Stimulated activated memory B cell treated with anti-CD40 and anti-IgM and Interleukin-4, amounts not matched to agents 10 μg/mL and 1 μg/mL and 100 μg/mL, for 72 hours (primary cell): ENCODE data around the gene EIF5B.
A peak's percentile ranks its signal among the peaks of the same experiment; 100 is the strongest.
"Not testable (repeated sequence)": the region's sequence is repeated elsewhere in the genome, so short reads cannot be mapped to it uniquely, and the experiment has no call there.

Experiments
- ATAC-seq: fragments of 150-1000 bp; cut with Tn5 transposase; 2 replicates; pipeline ENCODE4 v1.10.0; 2021
- H3K27ac Mint-ChIP-seq: one replicate; pipeline ENCODE4 v1.8.0; 2022; ENCODE audit warnings: mild to moderate bottlenecking, mixed read lengths
- H3K27me3 Mint-ChIP-seq: one replicate; pipeline ENCODE4 v1.8.0; 2022; ENCODE audit warnings: mixed read lengths
- H3K36me3 Mint-ChIP-seq: one replicate; pipeline ENCODE4 v1.8.0; 2022; ENCODE audit warnings: mixed read lengths
- H3K4me1 Mint-ChIP-seq: one replicate; pipeline ENCODE4 v1.8.0; 2022; ENCODE audit warnings: mixed read lengths
- H3K4me3 Mint-ChIP-seq: one replicate; pipeline ENCODE4 v1.8.0; 2022; ENCODE audit warnings: mild to moderate bottlenecking, moderate library complexity, mixed read lengths
- H3K9me3 Mint-ChIP-seq: one replicate; pipeline ENCODE4 v1.8.0; 2022; ENCODE audit warnings: mixed read lengths

The EIF5B gene, protein sequence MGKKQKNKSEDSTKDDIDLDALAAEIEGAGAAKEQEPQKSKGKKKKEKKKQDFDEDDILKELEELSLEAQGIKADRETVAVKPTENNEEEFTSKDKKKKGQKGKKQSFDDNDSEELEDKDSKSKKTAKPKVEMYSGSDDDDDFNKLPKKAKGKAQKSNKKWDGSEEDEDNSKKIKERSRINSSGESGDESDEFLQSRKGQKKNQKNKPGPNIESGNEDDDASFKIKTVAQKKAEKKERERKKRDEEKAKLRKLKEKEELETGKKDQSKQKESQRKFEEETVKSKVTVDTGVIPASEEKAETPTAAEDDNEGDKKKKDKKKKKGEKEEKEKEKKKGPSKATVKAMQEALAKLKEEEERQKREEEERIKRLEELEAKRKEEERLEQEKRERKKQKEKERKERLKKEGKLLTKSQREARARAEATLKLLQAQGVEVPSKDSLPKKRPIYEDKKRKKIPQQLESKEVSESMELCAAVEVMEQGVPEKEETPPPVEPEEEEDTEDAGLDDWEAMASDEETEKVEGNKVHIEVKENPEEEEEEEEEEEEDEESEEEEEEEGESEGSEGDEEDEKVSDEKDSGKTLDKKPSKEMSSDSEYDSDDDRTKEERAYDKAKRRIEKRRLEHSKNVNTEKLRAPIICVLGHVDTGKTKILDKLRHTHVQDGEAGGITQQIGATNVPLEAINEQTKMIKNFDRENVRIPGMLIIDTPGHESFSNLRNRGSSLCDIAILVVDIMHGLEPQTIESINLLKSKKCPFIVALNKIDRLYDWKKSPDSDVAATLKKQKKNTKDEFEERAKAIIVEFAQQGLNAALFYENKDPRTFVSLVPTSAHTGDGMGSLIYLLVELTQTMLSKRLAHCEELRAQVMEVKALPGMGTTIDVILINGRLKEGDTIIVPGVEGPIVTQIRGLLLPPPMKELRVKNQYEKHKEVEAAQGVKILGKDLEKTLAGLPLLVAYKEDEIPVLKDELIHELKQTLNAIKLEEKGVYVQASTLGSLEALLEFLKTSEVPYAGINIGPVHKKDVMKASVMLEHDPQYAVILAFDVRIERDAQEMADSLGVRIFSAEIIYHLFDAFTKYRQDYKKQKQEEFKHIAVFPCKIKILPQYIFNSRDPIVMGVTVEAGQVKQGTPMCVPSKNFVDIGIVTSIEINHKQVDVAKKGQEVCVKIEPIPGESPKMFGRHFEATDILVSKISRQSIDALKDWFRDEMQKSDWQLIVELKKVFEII

GRCh38 chr2:99337113-99338028, at the start of gene EIF5B:
TSS of gene EIF5B (plus strand) at chr2:99337389. CDS start at chr2:99337555, 166 bp downstream.
- no peak within 1 kb of the TSS for H3K27ac Mint-ChIP-seq
- no peak within 1 kb of the TSS for H3K4me3 Mint-ChIP-seq
- H3K36me3 Mint-ChIP-seq, result peaks cover 6% of the 10 kb centered on the region
- no peaks in the 10 kb centered on the region for H3K9me3 Mint-ChIP-seq
- peak; percentile 90 for ATAC-seq
- no peaks in the 10 kb centered on the region for H3K27me3 Mint-ChIP-seq
- peaks cover 28% of the 10 kb centered on the region for H3K4me1 Mint-ChIP-seq

GRCh38 chr2:99297994-99298393, 39.2 kb upstream of the EIF5B start:
- H3K36me3 Mint-ChIP-seq, result peaks cover 37% of the 10 kb centered on the region
- H3K4me1 Mint-ChIP-seq, result no peaks in the 10 kb centered on the region
- H3K9me3 Mint-ChIP-seq, result peaks cover 3% of the 10 kb centered on the region
- ATAC-seq, result no peak
- no peak overlapping the region for H3K4me3 Mint-ChIP-seq
- no peak overlapping the region for H3K27ac Mint-ChIP-seq
- no peaks in the 10 kb centered on the region for H3K27me3 Mint-ChIP-seq

DNA sequence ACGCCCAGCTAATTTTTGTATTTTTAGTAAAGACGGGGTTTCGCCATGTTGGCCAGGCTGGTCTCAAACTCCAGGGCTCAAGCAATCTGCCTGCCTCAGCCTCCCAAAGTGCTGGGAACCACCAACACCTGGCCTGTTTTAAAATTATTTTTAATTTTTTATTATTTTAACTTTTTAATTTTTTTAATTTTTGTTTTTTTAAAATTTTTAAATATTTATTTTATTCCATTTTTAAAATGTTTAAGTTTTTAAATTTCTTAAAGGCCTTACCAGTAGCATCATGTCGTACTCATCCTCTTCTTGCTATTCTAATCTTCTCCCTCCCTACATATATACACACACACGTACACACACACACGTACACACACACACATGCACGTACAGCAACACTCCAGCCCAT, 37.6 kb upstream of the EIF5B start:
- no peaks in the 10 kb centered on the region for H3K4me1 Mint-ChIP-seq
- peaks cover 47% of the 10 kb centered on the region for H3K36me3 Mint-ChIP-seq

DNA sequence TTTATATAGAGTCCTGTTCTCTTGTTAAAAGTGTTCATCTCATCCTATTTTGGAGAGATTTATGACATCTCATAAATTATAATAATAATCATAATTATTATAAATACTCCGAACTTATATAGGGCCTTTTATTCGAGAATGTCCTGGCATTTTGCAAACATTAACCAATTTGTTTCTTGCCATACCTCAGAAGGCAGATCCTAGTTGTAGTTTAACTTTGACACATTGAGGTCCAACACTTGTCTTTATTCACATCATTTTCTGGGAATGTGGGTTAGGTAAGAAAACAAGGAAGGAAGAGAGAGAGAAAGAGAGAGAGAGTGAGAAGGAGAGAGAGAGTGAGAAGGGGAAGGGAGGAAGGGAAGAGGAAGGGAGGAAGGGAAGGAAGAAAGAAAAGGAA, 36.1 kb upstream of the EIF5B start, which contains the start of gene LYG1:
Gene LYG1 (minus strand): TSS at position 101 of the 400 bp plus-strand sequence. CDS start 5,527 bp downstream, outside the sequence.
- ATAC-seq, H3K9me3 Mint-ChIP-seq, H3K4me3 Mint-ChIP-seq, H3K4me1 Mint-ChIP-seq, H3K27ac Mint-ChIP-seq, H3K27me3 Mint-ChIP-seq: not testable (repeated sequence)
- H3K36me3 Mint-ChIP-seq, result peaks cover 50% of the 10 kb centered on the region

More for the DNA sequence above, 37.6 kb upstream of the EIF5B start:
- Mint-ChIP-seq H3K9me3 (peaks cover 3% of the 10 kb centered on the region), H3K4me3 (no peak overlapping the region), H3K27ac (no peak overlapping the region), H3K27me3 (no peaks in the 10 kb centered on the region)
- ATAC-seq, result no peak

GRCh38 chr2:99317161-99317872, 19.9 kb upstream of the EIF5B start:
- no peak for ATAC-seq
- Mint-ChIP-seq H3K4me3 (no peak overlapping the region), H3K36me3 (peaks cover 52% of the 10 kb centered on the region), H3K27ac (no peak overlapping the region), H3K9me3 (peaks cover 5% of the 10 kb centered on the region), H3K4me1 (no peaks in the 10 kb centered on the region), H3K27me3 (no peaks in the 10 kb centered on the region)

DNA sequence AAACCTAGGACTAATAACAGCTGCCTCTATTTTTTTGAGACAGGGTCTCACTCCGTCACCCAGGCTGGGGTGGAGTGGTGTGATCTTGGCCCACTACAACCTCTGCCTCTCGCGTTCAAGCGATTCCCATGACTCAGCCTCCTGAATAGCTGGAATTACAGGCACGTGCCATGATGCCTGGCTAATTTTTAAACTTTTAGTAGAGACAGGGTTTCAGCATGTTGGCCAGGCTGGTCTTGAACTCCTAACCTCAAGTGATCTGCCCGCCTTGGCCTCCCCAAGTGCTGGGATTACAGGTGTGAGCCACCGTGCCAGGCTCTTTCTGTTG, 19.4 kb upstream of the EIF5B start:
- H3K9me3 Mint-ChIP-seq, H3K4me1 Mint-ChIP-seq, H3K27me3 Mint-ChIP-seq, H3K27ac Mint-ChIP-seq, ATAC-seq, H3K4me3 Mint-ChIP-seq: not testable (repeated sequence)
- H3K36me3 Mint-ChIP-seq, result peaks cover 52% of the 10 kb centered on the region

DNA sequence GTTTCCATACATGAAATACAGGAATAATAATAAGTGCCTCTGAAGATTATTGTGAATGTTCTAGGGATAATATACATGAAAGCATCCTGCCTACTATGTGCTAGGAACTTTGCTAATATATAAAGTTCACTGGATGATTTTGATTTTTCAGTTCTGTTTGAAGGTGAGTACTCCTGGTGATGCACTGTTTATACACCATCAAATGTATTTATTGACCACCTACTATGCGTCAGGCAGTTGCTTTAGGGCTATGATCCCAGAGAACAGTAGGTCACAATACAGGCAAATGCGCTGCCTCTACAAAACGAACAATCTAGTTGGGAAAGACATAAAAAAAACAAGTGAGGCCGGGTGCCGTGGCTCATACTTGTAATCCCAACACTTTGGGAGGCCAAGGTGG, 11.8 kb upstream of the EIF5B start:
- peaks cover 5% of the 10 kb centered on the region for H3K4me1 Mint-ChIP-seq
- H3K9me3 Mint-ChIP-seq, result no peaks in the 10 kb centered on the region
- H3K4me3 Mint-ChIP-seq, result no peak overlapping the region
- no peak for ATAC-seq
- H3K27me3 Mint-ChIP-seq, result no peaks in the 10 kb centered on the region
- H3K27ac Mint-ChIP-seq, result no peak overlapping the region
- peaks cover 54% of the 10 kb centered on the region for H3K36me3 Mint-ChIP-seq

- peak; percentile 94 for ATAC-seq
- Mint-ChIP-seq H3K4me1 (peaks cover 17% of the 10 kb centered on the region), H3K27me3 (no peaks in the 10 kb centered on the region), H3K9me3 (no peaks in the 10 kb centered on the region), H3K4me3 (no peak within 1 kb of the TSS), H3K27ac (no peak within 1 kb of the TSS), H3K36me3 (peaks cover 14% of the 10 kb centered on the region)
Measured at GRCh38 chr2:99335911-99336803, 1.0 kb upstream of the EIF5B start, which contains the start of gene TXNDC9. TSS of gene TXNDC9 (minus strand) at chr2:99336333. CDS start at chr2:99333210, 3,123 bp downstream.

DNA sequence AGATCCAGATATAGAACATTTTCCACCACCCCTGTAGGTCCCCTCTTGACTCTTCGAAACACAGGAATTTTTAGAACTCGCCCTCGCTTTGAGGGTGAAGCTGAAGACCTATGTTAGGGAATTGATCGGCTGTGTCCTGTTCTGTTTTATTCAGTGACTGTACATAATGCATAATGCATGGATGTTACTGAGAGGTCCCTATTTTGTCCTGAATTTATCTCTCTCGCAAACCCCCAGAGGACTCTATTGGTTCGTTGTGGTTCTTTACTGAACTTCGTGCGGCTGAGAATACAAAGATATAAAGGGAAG, 431 bp upstream of the EIF5B start:
- H3K4me1 Mint-ChIP-seq, result peaks cover 22% of the 10 kb centered on the region
- H3K4me3 Mint-ChIP-seq, result no peak overlapping the region
- no peak overlapping the region for H3K27ac Mint-ChIP-seq
- peaks cover 8% of the 10 kb centered on the region for H3K36me3 Mint-ChIP-seq
- ATAC-seq, result peak; percentile 22
- no peaks in the 10 kb centered on the region for H3K9me3 Mint-ChIP-seq
- H3K27me3 Mint-ChIP-seq, result no peaks in the 10 kb centered on the region

DNA sequence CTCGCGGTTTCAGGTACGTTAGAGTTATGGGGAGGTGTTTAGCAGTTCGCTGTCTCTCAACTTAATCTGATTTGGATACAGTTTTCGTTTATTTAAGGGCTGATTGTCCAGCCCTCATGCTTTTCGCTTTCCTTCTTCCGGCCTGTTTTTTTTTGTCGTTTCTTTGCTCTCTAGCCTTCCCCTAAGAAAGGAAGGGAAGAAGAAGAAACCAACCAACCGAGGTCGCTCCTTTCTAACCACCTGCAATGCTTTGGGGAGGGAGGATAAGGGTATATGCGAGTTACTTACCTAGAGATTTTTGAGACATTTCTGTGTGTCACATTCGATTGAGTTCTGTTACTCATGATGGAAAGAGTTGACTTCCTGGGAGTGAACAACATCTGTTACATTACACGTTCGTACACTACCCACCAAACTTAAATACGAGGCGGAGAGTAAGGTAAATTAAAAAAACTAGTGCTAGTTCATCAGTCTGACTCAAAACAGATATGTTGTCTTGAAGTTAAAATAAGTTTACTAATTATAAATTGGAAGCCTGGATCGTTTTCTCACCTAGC, 918 bp downstream of the EIF5B start:
- Mint-ChIP-seq H3K4me3 (no peak overlapping the region), H3K27me3 (no peaks in the 10 kb centered on the region), H3K9me3 (no peaks in the 10 kb centered on the region), H3K4me1 (peaks cover 35% of the 10 kb centered on the region), H3K36me3 (peaks cover 9% of the 10 kb centered on the region), H3K27ac (no peak overlapping the region)
- ATAC-seq, result no peak

DNA sequence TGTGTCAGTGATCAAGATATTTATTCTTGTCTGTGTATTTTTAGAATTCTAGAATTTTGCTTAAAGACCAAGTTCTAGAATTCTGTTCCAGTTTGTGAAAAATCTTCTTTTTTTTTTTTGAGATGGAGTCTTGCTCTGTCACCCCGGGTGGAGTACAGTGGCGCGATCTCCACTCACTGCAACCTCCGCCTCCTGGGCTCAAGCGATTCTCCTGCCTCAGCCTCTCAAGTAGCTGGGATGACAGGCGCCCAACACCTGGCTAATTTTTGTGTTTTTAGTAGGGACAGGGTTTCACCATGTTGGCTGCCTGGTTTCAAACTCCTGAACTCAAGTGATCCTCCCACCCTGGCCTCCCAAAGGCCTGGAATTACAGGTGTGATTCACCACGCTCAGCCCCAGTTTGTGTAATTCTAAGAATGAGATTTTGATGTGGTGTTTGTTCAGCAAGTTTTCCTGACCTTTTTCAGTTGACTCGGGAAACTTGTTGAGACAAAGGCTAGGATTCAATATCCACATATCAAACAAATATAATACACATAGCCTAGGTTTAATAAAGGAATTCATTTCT, 3.6 kb downstream of the EIF5B start:
- no peak for ATAC-seq
- Mint-ChIP-seq H3K27ac (no peak overlapping the region), H3K27me3 (no peaks in the 10 kb centered on the region), H3K36me3 (peaks cover 14% of the 10 kb centered on the region), H3K4me1 (peaks cover 49% of the 10 kb centered on the region), H3K9me3 (no peaks in the 10 kb centered on the region), H3K4me3 (no peak overlapping the region)

DNA sequence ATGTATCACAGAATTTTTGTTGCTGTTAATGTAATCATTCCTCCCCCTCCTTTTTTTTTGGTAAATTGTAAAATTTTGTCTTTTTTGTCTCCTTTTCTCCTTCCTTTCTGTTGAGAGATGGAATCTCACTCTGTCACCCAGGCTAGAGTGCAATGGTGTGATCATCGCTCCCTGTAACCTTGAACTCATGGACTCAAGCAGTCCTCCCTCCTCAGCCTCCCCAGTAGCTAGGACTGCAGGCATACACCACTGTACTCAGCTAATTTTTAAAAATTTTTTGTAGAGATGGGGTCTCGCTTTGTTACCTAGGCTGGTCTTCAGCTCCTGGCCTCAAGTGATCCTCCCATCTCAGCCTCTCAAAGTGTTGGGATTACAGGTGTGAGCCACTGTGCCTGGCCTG, 5.3 kb downstream of the EIF5B start:
- ATAC-seq, result no peak
- Mint-ChIP-seq H3K4me3 (no peak overlapping the region), H3K27ac (no peak overlapping the region)

GRCh38 chr2:99345446-99345845, 8.3 kb downstream of the EIF5B start:
- not testable (repeated sequence) for ATAC-seq, H3K4me3 Mint-ChIP-seq, H3K9me3 Mint-ChIP-seq, H3K27ac Mint-ChIP-seq, H3K27me3 Mint-ChIP-seq
- Mint-ChIP-seq H3K36me3 (peaks cover 14% of the 10 kb centered on the region), H3K4me1 (peaks cover 74% of the 10 kb centered on the region)

More for the DNA sequence above, 5.3 kb downstream of the EIF5B start:
- Mint-ChIP-seq H3K36me3 (peaks cover 14% of the 10 kb centered on the region), H3K9me3 (no peaks in the 10 kb centered on the region), H3K4me1 (peaks cover 52% of the 10 kb centered on the region), H3K27me3 (no peaks in the 10 kb centered on the region)
